GM19324 (cell line): ENCODE measurements around the gene COL24A1.
"Not testable (repeated sequence)": the region's sequence is repeated elsewhere in the genome, so short reads cannot be mapped to it uniquely, and the experiment has no call there.

Experiments used
- ATAC-seq: cut with Tn5 transposase; IDR thresholded peaks from one replicate; pipeline ENCODE4 v1.9.1; 2021; ENCODE audit warnings: mild to moderate bottlenecking, moderate library complexity; ENCODE audit not compliant: unreplicated experiment, low FRiP score

The COL24A1 gene

DNA sequence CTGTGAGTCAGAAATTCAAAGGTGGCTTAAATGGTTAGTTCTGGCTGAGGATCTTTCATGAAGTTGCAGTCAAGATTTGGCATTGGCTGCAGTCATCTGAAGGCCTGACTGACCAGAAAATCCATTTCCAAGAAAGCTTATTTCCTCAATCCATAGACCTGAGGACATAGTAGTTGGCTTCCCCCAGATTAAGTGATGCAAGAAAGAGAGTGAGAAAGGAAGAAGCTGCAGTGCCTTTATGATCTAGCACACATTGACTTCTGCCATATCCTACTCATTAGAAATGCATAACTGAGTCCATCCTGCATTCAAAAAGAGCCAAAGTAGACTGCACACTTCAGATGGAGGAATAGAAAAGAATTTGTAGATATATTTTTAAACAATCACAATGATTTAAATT lies 222.6 kb downstream of the COL24A1 start:
- ATAC-seq = no peak

DNA sequence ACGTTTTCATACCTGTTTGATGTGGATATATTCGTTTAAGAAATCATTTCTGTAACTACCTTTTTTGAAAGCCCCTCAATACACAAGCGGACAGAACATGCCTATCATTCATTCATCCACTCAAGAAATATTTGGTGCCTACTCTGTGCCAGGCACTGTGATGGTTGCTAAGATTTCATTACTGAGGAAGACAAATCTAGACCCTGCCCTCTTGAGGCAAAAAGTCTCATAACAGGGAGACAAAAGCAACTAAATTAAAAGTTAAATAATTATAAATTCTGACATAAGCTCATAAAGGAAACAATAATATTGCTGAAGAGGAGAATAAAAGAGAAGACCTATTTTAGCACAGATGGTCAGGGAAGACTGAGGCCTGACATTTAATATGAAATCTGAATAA lies 244.8 kb downstream of the COL24A1 start:
- no peak for ATAC-seq

DNA sequence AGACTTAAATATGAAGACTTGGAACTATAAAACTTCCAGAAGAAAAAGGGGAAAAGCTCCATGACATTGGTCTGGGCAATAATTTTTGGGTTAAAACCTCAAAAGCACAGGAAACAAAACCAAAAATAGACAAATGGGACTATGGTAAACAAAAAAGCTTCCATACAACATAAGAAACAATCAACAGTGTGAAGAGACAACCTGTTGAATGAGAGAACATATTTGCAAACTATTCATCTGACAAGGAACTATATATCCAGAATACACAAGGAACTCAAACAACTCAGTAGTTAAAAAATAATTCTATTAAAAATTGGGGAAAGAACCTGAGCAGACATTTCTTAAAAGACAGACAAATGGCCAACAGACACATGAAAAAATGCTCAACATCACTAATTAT lies 255.7 kb downstream of the COL24A1 start:
- no peak for ATAC-seq

DNA sequence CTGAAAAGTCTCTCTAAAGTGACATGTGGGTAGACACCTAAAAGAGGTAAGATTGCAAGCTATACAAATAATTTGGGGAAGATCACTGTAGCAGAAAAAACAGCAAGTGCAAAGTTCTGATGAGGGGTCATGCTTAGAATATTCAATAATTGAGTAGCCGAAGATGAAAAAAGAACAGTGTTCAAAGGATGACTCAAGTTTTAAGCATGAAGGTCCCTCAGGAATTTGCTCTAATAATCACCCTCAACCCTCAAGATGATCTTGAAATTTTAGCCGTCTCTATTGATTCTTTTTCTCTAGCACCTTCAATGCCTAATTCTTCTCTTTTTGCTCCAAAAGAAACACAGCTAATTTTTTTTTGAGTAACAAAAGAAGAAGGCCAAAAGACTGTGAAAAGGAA lies 257.7 kb downstream of the COL24A1 start:
- no peak for ATAC-seq

DNA sequence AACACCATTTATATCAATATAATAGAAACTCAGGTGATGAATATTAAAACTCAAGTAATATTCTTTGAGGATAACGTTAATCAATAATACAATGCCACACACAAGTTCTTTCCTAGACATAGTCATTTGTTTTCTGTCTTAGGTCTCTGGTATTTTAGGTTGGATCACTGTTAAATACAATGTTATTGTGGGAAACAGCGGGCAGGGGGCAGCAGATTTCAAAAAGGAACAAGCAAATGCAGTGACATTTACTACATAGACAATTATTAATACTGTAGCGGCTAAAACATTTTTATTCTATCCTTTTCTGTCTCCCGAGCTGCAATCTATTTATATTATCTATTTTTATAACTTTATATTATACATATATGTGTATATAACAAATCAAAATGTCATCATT lies 261.9 kb downstream of the COL24A1 start:
- ATAC-seq = no peak

DNA sequence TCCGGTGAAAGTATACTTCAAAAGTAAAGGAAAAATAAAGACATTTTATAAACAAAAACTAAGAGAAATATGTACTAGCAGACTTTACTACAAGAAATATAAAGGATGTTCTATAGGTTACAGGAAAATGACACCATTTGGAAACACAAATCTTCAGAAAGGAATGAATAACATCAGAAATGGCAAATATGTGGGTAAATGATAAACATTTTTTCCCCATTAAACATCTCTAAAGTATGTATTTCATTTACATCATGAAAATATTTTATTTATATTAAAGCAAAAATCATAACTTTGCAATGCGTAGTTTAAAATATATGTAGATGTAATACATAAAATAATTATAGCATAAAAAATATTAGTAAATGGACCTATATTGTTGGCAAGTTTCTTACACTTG lies 264.2 kb downstream of the COL24A1 start:
- no peak for ATAC-seq

DNA sequence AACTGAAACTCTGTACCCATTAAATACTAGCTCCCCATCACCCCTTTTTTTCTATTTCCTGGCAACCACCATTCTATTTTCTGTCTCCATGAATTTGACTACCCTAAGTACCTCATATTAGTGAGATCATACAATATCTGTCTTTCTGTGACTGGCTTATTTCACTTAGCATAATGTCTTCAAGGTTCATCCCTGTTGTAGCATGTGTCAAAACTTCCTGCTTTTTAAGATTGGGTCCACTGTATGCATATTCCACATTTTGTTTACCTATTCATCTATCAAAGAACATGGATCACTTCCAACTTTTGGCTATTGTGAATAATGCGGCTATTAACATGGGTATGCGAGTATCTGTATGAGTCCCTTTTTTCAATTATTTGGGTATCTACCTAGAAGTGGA lies 266.7 kb downstream of the COL24A1 start:
- no peak for ATAC-seq

DNA sequence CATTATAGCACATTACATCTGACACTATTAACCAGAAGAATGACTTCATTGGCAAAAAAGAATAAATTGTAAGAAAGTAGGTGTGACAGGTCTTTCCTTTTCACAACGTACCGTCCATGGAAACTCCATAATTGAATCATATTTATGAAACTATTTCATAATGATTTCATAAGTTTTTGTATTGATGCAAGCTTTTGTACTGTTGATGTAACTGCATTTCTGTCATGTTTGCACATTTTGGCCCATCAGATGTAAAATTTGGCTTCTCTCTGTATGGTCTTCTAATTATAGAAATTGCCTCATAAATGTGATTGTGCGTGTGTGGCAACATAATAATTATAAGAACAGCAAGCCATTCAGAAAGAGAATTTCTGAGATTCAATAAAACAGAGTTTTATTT lies 267.7 kb downstream of the COL24A1 start:
- no peak for ATAC-seq

DNA sequence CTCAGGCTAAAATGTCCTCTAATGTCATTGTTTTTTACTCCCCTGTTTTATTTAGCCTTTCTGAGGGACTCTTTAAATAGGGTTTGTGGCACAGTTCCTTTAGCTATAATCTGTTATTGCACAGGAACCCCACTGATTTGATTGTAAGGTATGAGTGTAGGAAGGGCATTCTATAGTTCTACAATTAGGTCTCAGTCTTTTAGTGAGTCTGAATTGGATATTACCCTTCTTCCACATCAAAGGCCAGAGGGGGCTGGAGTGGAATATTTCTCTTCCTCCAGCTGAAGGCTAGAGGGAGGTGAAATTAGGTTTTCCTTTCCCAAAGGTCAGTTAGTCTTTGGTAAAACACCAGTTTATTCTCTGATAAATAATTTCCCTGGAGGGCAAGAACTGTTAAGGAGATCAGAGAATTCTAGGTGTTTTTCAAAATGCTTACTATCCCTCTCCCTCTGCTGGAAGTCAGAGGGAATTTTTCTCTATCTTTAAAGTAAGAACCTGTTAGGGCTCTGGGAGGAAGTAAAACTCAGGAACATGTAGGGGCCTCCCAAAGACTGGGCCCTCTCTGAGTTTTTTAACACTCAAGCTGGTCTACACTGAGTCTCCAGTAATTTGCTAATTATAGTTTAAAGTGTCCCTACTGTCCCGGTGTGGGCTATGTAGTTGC lies 272.1 kb downstream of the COL24A1 start:
- ATAC-seq = no peak

DNA sequence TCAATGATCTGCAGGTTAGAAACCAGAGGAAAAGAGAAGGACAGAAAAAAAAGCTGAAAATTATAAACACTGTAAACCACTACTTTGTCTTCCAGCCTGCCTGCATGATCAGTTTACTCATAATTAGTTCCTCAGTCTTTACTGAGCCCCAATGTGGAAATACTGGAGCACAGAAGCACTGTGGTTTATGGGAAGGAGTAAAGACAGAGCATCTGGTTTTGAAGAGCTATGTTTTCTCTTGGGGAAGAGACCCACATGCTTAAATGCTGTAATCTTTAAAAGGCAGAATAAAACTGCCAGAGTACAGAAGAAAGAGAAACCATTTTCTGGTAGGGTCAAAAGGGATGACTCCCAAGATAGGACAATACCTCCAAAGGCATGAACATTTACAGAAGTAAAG lies 289.4 kb downstream of the COL24A1 start:
- no peak for ATAC-seq

DNA sequence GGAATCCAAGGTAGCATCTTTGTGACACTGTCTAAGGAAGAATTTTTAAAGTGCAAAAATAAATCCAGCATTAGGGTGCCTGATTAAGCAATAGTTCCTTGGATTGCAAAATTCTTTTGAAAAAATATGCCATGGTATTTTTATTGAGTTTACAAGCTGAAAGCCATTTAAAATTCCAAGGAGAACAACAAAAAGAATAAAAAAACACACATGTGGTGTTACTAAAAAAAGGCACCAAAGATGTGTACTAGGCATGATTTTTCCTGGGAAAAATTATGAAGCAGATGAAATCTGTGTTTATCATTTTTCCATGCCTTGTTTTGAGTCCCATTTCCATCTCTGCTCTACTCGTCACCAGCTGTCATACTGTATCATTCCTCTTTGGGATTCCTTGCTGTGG lies 291.4 kb downstream of the COL24A1 start:
- ATAC-seq = no peak

DNA sequence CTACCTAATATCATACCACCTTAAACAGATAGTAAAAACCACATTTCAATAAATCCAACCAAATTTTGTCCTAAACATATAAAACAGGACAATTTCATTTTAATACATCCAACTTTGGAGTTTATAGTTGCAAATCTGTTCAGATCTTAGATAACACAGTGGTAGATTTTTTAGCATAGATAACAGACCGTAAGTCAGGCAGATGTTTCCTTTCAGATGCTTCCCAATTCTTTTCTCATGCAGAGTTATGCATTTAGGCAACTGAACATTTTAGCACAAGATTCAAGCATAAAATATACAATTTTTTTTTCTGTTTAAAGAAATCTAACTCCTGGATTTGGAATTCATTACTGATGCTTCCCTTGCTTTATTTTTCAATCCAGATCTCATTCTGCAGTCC lies 291.8 kb downstream of the COL24A1 start:
- ATAC-seq = no peak

DNA sequence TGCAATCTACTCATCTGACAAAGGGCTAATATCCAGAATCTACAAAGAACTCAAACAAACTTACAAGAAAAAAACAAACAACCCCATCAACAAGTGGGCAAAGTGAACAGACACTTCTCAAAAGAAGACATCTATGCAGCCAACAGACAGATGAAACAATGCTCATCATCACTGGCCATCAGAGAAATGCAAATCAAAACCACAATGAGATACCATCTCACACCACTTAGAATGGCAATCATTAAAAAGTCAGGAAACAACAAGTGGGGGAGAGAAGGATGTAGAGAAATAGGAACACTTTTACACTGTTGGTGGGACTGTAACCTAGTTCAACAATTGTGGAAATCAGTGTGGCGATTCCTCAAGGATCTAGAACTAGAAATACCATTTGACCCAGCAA lies 292.9 kb downstream of the COL24A1 start:
- not testable (repeated sequence) for ATAC-seq

DNA sequence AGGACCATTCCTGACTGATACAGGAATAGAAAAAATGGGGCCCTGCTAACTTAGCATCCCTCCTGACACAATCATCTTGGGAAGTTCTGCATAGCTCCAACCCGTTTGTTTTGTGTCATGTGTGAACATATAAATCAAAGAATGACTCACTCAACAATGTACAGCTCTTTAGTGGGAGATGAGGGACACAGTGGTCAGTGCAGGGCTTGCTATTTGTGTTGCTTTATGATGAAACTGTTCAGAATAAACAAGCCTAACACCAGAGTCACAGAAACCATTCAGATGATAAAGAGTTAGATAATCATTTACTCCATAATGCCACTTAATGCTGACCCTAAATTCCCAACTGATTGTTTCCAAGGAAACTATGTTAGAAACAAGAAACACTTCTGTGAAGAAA lies 294.1 kb downstream of the COL24A1 start:
- no peak for ATAC-seq

DNA sequence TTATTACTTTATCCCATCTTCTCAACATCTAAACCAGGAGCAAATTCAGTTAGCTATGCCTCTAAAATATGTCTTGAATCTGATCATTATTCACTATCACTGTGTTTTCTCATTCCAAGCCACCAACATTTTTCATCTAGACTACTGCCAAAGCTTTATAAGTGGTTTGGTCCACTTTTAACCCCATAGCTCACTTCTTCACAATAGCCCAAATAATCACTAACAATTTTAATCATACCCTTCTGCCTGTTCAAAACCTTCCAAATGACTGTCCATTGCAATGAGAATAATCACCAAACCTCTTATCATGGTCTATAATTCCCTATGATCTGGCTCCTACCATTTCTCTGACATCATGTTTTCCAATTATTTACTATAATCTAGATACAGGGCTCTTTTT lies 298.6 kb downstream of the COL24A1 start:
- no peak for ATAC-seq

DNA sequence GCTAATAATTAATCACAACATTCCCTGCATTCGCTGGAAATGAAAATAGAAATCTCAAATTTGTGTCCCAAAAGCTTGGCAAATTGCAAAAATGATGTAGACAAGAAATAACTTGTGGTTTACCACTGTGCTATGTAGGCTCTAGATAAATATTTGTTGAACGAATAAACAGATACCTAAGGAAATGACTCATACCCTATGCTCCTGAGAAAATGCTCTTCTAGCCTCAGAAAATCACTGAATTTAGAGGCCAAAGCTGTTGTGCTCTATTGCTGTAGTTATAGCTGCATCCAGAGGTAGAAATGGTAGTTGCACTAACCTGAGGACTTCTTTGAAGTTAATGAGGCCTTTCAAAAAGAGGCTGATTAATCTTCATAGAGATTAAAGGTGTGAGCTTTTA lies 306.3 kb downstream of the COL24A1 start:
- ATAC-seq = no peak

DNA sequence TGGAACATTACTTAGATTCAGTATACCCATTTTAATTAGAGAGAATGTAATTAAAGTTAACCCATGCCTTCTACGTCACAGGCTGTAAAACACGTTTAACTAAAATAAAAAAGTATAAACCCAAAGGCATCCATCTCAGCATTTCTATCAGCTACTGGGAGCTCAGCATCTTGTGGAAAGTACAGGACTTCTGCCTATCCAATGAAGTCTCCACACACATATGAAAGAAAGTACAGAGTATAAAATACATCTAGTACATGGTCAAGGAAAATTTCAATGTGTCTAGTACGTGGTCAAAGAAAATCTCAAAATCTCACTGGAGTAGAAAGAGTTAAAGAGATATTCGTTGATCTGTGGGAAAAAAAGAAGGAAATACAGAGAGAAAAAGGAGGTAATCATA lies 306.9 kb downstream of the COL24A1 start:
- ATAC-seq = no peak

DNA sequence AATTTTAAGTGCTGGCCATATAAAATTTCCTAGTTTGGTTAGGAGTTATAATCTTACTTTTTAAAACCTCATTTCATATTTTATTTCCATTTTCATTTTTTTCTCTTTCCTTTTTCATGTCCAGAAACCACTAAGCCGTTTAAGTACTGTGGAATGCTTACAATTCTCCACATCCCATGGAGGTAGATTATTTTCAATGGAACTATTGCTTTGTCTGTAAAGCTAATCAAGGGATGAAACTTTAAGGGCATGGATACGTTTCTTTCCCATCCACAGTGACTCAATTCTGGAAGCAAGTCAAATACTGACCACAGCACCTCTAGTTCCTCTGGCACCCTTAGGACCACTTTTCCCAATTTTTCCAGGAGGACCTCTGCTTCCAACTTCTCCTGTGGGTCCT lies 309.2 kb downstream of the COL24A1 start:
- ATAC-seq = no peak

DNA sequence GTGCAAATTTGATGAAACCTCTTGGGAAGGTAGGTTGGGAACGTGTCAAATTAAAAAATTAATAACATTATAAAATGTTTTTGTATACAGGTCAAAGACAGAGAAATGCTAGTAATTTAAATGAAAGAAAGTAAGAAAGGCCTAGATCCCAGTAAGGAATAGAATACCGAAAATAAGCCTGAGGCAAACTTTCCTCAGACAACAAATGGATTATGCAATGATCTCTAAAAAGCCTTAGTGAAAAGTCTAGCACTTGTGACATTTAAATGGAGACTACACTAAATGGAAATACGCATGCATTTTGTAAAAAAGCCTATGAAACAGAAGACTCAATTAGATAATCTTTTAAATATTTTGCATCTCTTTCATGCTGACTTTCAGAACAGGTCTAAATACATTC lies 309.9 kb downstream of the COL24A1 start:
- no peak for ATAC-seq

DNA sequence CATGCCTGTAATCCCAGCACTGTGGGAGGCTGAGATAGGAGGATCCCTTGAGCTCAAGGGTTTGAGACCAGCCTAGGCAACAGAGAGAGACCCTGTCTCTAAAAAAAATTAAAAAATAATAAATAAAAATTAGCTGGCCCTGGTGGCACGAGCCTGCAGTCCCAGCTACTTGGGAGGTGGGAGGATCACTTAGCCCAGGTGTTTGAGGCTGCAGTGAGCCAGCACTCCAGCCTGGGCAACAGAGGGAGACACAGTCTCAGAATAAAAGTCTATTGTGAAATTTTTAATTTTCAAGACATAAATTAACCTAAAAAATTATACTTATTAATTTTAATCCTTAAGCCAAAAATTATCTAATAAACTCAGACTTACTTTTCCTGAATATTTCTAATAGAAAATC lies 317.1 kb downstream of the COL24A1 start:
- no peak for ATAC-seq

DNA sequence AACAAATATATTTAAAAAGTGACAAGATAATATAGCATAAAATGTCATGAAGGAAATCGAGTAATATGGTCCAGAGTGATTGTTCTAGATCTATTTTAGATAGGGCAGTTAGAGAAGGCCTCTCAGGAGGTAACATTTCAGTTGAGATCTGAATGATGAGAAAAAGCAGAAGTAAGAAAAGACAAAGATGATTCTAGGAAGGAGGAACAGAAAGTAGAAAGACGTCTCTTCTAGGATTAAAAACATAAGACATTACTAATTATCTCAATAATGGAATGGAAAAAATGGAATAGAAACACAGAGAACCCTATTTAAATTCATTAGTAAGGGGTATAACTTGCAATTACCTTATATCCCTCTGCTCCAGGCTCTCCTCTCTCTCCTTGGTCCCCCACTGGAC lies 318.3 kb downstream of the COL24A1 start:
- ATAC-seq = peak; percentile 68

DNA sequence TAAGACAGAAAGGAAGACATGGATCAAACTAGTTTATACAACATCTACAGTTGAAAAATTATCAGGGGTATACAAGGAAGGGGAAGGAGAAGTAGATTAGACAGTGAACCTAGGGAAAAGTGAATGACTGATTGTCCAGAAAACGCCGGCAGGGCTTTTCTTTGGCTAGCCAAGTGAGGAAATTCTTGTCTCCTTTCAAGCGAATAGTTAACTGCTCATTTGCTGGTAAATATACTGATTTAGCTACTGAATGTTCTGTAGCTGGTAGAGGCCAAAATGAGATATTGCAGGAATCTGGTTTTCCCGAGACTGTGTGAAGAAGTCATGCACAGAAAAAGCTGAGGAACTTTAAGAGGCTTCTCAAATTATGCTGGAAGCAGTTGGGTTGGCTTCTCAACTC lies 319.8 kb downstream of the COL24A1 start:
- no peak for ATAC-seq

DNA sequence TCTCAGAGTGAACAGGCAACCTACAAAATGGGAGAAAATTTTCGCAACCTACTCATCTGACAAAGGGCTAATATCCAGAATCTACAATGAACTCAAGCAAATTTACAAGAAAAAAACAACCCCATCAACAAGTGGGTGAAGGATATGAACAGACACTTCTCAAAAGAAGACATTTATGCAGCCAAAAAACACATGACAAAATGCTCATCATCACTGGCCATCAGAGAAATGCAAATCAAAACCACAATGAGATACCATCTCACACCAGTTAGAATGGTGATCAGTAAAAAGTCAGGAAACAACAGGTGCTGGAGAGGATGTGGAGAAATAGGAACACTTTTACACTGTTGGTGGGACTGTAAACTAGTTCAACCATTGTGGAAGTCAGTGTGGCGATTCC lies 323.4 kb downstream of the COL24A1 start:
- ATAC-seq = not testable (repeated sequence)
